Caki2 (cell line): ENCODE measurements around the gene VSIG10. TPM values are rescaled to one million over a fixed set of nuclear protein-coding genes. Genes with fewer than 3 reads are reported as not detected.

Experiments
- DNase-seq: peaks from one replicate; pipeline ENCODE4 v3.0.0-alpha.2; 2015; ENCODE audit warnings: low read depth
- in situ Hi-C: cut with HindIII; loops from 2 replicates; pipeline ENCODE4 v1.10.0; 2016; ENCODE audit warnings: low sequenced_read_pairs, low pct_unique_long_range_greater_than_20kb, mixed read lengths
- total RNA-seq: library from RNA; depleted of rRNA; stranded (reverse); fragments of >200 nt; shearing (Covaris generic); gene quantifications from 2 replicates; pipeline ENCODE4 v1.2.3, GENCODE V29; 2014; ENCODE audit warnings: low replicate concordance

Gene VSIG10
- total RNA-seq, 1 experiment from 2014 or later, result 80.6 TPM

- in situ Hi-C loops, result no loop called here
These were observed 39.2 kb downstream of the VSIG10 start for GRCh38 chr12:118064608-118065007.

GRCh38 chr12:118063576-118064391 lies 40.0 kb downstream of the VSIG10 start:
- in situ Hi-C loops, result no loop called here
- DNase-seq, result peak; percentile 42

More at GRCh38 chr12:118064608-118065007, 39.2 kb downstream of the VSIG10 start:
- DNase-seq, result no peak

- peak; percentile 51 for DNase-seq
- in situ Hi-C loops, result no loop called here
These were observed 41.7 kb downstream of the VSIG10 start for GRCh38 chr12:118061873-118062843.

DNA sequence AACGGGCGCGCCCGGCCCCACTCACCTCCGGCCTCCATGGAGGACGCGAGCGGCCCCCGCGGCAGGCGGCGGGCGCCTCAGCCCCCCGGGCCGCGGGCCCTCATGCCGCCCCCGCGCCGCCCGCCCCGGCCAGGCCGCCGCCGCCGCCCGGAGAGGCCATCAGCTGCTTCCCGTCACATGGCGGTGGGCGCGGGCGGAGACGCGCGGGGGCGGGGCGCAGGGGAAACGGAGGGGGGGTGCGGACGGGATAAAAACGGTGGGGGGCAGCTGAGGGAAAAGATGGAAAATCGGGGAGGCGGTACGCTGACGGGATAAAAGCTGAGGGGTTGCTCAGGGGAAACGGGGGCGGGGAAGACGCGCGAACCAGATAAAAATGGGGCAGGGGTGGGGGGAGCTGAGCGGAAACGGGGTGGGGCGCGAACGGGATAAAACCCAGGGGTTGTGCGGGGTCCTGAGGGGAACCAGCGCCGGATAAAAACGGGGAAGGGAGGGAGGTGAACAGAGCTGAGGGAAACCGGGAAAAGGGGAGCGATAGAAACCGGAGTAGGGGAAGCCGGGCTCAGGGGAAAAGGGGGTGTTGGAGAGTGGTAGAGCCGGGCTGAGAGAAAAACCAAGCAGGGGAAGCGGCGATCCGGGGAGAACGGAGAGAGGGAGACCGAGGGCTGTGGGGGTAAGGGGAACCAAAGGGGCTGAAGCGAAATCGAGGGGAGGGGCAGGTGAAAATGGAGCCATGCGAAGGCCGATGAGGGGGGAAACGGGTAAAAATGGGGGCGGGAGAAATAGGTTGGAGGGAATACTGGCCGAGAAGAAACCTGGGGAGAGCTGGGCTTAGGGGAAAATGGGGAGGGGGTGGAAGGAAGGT lies 42.6 kb downstream of the VSIG10 start, which contains the start of gene WSB2:
Gene WSB2, minus strand, starts transcription at position 169 of the 862 bp plus-strand sequence. Its CDS starts 131 bp downstream, at position 38.
- DNase-seq, result no peak

DNA sequence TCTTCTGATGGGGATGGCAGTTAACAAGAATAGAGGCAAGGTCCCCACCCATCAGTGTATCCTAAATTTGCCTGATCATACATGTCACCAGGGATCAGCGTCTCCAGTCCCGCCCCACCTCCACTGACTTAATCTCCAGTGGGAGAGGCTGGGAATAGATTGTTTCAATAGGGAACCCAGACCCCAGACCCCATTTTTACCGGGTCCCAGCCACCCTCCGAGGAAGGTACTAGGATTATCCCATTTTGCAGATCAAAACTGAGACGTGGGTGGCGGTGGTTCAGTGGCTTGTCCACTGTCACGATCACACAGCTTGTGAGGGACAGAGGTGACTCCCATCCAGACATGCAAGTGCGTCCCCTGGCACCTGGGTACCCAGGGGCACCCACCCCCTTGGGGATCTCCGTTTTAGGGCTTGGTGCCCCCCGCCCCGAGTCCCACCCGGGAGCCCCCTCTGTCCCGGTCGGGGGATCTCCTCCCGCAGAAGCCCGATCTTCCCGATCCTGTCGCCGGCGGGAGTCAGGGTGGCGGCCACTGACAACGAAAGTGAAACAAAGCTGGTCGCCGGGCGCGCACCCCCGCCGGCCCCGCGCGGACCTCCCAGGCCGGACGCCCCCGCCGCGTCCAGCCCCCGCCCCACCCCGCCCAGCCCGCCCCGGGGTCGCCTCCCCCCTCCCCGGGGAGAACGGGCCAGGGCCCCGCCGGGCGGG lies 43.4 kb downstream of the VSIG10 start:
- DNase-seq, result peak; percentile 29
- in situ Hi-C loops, result no loop called here

More for the DNA sequence above, 42.6 kb downstream of the VSIG10 start, which contains the start of gene WSB2:
- in situ Hi-C loops, result no loop called here

DNA sequence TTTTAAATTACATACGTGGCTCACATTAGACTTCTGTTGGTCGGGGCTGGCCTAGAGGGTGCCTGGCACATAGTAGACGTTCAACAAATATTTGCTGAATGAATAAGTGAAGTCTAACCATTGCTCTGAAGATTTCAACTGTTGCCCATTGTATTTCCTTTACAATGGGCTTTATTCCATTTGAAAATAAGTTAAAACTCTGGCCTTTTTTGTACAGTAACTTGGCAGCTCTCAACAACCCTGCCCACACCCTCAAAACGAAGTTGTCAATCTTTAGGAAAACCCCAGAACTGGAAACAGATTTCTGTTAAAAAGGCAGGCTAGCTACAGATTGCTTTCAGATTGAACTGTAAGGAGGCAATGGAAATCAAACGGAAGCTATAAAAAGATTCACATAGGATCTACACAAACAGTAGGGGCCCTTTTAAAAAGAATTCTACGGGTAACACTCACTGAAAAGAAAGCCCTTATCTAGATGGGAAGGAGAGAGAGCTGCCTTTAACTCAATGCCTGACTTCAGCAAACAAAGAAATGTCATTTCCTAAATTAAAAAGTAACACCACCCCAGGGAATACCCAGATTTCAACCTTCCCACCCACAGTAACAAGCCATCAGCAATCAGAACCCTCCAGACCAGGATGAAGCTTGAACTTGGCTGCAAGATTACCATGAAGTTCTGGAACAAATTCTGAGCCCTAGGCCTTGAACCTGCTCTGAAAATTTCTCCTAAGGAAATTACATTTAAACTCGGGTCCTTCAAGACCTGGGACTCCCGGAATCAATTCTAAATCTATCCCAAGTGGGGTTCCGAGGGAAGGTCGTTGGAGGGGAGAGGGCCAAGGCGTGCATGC lies 44.2 kb downstream of the VSIG10 start:
- in situ Hi-C loops, result no loop called here
- DNase-seq, result no peak

DNA sequence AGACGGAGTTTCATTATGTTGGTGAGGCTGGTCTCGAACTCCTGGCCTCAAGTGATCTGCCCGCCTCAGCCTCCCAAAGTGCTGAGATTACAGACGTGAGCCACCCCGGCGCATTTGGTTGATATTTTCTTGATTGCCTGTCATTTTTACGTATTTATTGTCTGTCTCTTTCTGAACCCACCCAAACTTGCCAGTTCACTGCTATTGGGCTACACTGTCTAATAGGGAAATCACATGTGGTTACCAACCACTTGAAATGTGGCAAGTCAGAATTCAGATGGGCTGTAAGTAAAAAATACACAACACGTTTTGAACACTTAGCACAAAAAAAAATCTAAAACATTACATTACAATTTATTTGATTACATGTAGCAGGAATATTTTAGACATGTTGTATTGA lies 44.9 kb downstream of the VSIG10 start:
- DNase-seq, result no peak
- in situ Hi-C loops, result no loop called here

- no peak for DNase-seq
- in situ Hi-C loops, result no loop called here
These were observed 45.6 kb downstream of the VSIG10 start for GRCh38 chr12:118058227-118058626.

DNA sequence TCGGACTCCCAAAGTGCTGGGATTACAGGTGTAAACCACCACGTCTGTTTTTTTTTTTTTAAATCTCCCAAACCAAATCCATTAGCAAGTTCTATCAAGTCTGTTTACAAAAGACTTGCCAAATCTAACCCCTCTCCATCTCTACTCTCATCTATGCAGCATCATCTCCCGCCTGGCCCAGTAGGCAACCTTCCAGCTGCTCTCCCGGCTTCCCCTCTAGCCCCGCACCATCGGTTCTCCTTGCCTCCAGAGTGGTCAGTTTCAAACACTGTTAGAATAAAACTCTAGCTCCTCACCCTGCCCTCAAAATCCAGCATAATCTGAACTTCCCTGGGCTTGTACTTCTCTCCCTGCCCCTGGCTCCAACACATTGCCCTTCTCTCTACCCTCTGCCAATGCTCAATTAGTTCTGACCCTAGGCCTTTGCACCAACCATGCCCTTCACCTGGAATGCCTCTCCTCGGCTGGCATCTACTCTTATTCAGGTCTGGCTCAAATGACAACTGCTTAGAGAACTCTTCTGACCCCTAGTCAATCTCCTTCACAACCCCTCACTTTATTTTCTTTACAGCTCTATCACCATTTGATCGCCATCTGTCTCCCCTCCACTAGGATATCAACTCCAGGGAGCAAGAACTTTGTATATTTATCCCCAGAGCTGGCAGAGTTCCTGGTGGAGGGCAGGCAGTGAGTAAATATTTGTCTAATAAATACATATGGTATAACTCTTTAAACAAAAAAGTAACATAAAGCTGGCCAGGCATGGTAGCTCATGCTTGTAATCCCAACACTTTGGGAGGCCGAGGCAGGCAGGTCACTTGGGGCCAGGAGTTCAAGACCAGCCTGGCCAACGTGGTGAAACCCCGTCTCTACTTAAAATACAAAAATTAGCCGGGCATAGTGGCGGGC lies 47.7 kb downstream of the VSIG10 start:
- DNase-seq, result peak; percentile 31
- in situ Hi-C loops, result no loop called here

- DNase-seq, result peak; percentile 94
- in situ Hi-C loops, result no loop called here
These were observed 48.7 kb downstream of the VSIG10 start for GRCh38 chr12:118055144-118055557.

- no peak for DNase-seq
- in situ Hi-C loops, result no loop called here
These were observed 50.5 kb downstream of the VSIG10 start for GRCh38 chr12:118053071-118053985.

DNA sequence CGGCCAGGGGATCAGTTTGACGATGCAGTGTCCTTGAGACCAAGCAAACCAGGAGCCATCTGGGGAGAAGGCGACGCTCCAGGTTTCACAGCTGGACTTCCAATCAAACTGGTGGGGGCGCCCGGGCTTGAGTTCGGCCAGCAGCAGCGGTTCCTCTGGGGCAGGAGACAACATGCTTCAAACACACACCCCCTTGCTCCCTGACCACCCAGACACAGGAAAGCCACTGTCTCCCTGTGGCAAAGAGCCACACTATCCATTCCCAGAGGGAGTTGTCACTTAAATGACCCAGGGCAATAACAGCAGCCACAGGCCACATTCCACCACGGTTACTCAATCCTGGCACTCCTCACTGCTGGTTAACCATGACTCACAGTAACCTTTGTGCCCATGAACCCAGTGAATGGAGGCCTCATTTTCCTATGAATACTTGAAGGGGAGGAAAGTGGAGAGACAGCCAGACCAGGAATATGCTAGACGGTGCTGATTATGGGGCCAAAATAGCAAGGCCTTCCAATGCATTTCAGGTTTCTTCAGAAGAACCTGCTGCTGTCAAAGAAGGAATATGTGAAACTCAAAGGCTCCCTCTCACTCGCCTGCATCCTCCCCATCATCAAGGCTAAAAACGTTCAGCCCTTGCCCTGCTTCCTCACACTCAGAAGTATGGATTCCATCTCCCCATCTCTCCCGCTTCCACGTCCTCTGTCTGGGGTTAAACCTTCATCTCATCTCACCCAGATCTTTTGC lies 51.3 kb downstream of the VSIG10 start:
- in situ Hi-C loops, result no loop called here
- DNase-seq, result peak; percentile 96

GRCh38 chr12:118050972-118051910 lies 52.6 kb downstream of the VSIG10 start:
- no peak for DNase-seq
- in situ Hi-C loops, result no loop called here
